HepG2 (cell line): ENCODE results near the gene CSMD2.

Experiments
- DMAP1 ChIP-seq: IDR thresholded peaks from 2 replicates; pipeline ENCODE4 v1.6.1; 2016
- FIP1L1 ChIP-seq: fragments of 200-400 bp; formaldehyde crosslinking; IDR thresholded peaks from 2 replicates; pipeline ENCODE4 v1.6.1; 2018; ENCODE audit warnings: low read depth, mild to moderate bottlenecking, low read length, moderate library complexity, borderline replicate concordance; ENCODE audit not compliant: insufficient read depth
- FOXP4 ChIP-seq: sonication (generic); formaldehyde crosslinking; IDR thresholded peaks from 2 replicates; pipeline ENCODE4 v1.4.0; 2020; ENCODE audit warnings: missing genetic modification reagents
- GATA4 ChIP-seq: sonication (generic); IDR thresholded peaks from 2 replicates; pipeline ENCODE4 v1.6.1; 2016; ENCODE audit warnings: antibody characterized with exemption, low read depth, borderline replicate concordance
- IRF9 ChIP-seq: sonication (generic); formaldehyde crosslinking; IDR thresholded peaks from 2 replicates; pipeline ENCODE4 v1.8.0; 2022; ENCODE audit warnings: missing genetic modification reagents, mild to moderate bottlenecking, borderline replicate concordance
- KLF6 ChIP-seq: IDR thresholded peaks from 2 replicates; pipeline ENCODE4 v1.8.0; 2016; ENCODE audit warnings: missing biosample characterization, missing genetic modification reagents
- NR2F2 ChIP-seq: IDR thresholded peaks from 2 replicates; pipeline ENCODE4 v1.6.1; 2012; ENCODE audit warnings: low read depth, inconsistent platforms, borderline replicate concordance
- POLR2A ChIP-seq, 2 experiments: IDR thresholded peaks; 2 replicates each; pipeline ENCODE4 v1.6.1; 2011; ENCODE audit warnings: low read depth in 2 of 2, low read length in 2 of 2, mild to moderate bottlenecking in 1 of 2, moderate library complexity in 1 of 2; ENCODE audit not compliant: insufficient read depth in 1 of 2
- RELA ChIP-seq: sonication (generic); formaldehyde crosslinking; IDR thresholded peaks from 2 replicates; pipeline ENCODE4 v1.4.0; 2020; ENCODE audit warnings: missing genetic modification reagents
- SPEN ChIP-seq: sonication (generic); formaldehyde crosslinking; IDR thresholded peaks from 2 replicates; pipeline ENCODE4 v1.5.1; 2020; ENCODE audit warnings: low read depth, mild to moderate bottlenecking, missing genetic modification reagents
- ZKSCAN1 ChIP-seq: fragments of 150-350 bp; IDR thresholded peaks from 2 replicates; pipeline ENCODE4 v1.6.1; 2014; ENCODE audit warnings: low read length
- ZNF12 ChIP-seq: sonication (generic); formaldehyde crosslinking; IDR thresholded peaks from 2 replicates; pipeline ENCODE4 v1.5.0; 2020; ENCODE audit warnings: missing genetic modification reagents

GRCh38 chr1:34186741-34187494 is 21.9 kb upstream of the CSMD2 start:
- TF ChIP-seq GATA4 (no peak), KLF6 (CRISPR knock-in tag) (no peak), RELA (CRISPR knock-in tag) (no peak), DMAP1 (CRISPR knock-in tag) (no peak), POLR2A (IDR thresholded peaks at IDR 0.05; ENCODE audit: insufficient read depth in 1 of 2, low read depth in 2 of 2, low read length in 2 of 2) (no peak), ZNF12 (no peak), ZKSCAN1 (no peak), SPEN (no peak), FOXP4 (CRISPR knock-in tag) (no peak), FIP1L1 (no peak), NR2F2 (no peak), IRF9 (CRISPR knock-in tag) (no peak)
